ENCODE data around the gene PCDHGC4.

The PCDHGC4 gene

GRCh38 chr5:141484641-141485311, at the start of gene PCDHGC4:
PCDHGC4 (plus strand) TSS chr5:141485030; CDS start chr5:141485174, 144 bp downstream.
- no peak for DNase-seq

- no peak for DNase-seq
Observed at GRCh38 chr5:141437221-141437620, 47.6 kb upstream of the PCDHGC4 start.

GRCh38 chr5:141439411-141440141, 45.3 kb upstream of the PCDHGC4 start:
- no peak for DNase-seq

- no peak for DNase-seq
Observed at GRCh38 chr5:141440341-141440740, 44.5 kb upstream of the PCDHGC4 start.

GRCh38 chr5:141441571-141442170, 43.2 kb upstream of the PCDHGC4 start:
- DNase-seq, result no peak

GRCh38 chr5:141465351-141465750, 19.5 kb upstream of the PCDHGC4 start:
- DNase-seq, result no peak

- peak; percentile 76 for DNase-seq
Observed at GRCh38 chr5:141475625-141476131, 9.2 kb upstream of the PCDHGC4 start, which contains the start of gene PCDHGC3. PCDHGC3 (plus strand) TSS chr5:141475966; CDS start chr5:141476117, 151 bp downstream.

GRCh38 chr5:141476132-141476911, 8.5 kb upstream of the PCDHGC4 start:
- DNase-seq, result no peak

- no peak for DNase-seq
Observed at GRCh38 chr5:141477044-141477575, 7.7 kb upstream of the PCDHGC4 start.

GRCh38 chr5:141477815-141478214, 7.0 kb upstream of the PCDHGC4 start:
- no peak for DNase-seq

GRCh38 chr5:141478321-141478945, 6.4 kb upstream of the PCDHGC4 start:
- DNase-seq, result no peak

- no peak for DNase-seq
Observed at GRCh38 chr5:141479776-141480175, 5.1 kb upstream of the PCDHGC4 start.

GRCh38 chr5:141483902-141484301, 928 bp upstream of the PCDHGC4 start:
- no peak for DNase-seq

GRCh38 chr5:141484310-141484640, 555 bp upstream of the PCDHGC4 start:
- no peak for DNase-seq

GRCh38 chr5:141485321-141486055, 658 bp downstream of the PCDHGC4 start:
- DNase-seq, result no peak

GRCh38 chr5:141486091-141486490, 1.3 kb downstream of the PCDHGC4 start:
- no peak for DNase-seq

- DNase-seq, result no peak
Observed at GRCh38 chr5:141487131-141487530, 2.3 kb downstream of the PCDHGC4 start.

- DNase-seq, result no peak
Observed at GRCh38 chr5:141488591-141489561, 4.0 kb downstream of the PCDHGC4 start, which contains the start of gene PCDHGC5. PCDHGC5 (plus strand) TSS chr5:141489081; CDS start chr5:141489241, 160 bp downstream.

GRCh38 chr5:141489841-141490240, 5.0 kb downstream of the PCDHGC4 start:
- no peak for DNase-seq

- no peak for DNase-seq
Observed at GRCh38 chr5:141490271-141490670, 5.4 kb downstream of the PCDHGC4 start.
